KOPT-K1 (cell line): ENCODE measurements around the gene NFS1.

Experiments
- H3K27ac ChIP-seq: fragments of 200-600 bp; sonication (generic); 2 replicates; pipeline ENCODE4 v1.5.1; 2016; ENCODE audit warnings: antibody characterized with exemption, mild to moderate bottlenecking, low read depth, low read length; ENCODE audit not compliant: poor library complexity, severe bottlenecking
- H3K36me3 ChIP-seq: fragments of 200-600 bp; sonication (generic); 2 replicates; pipeline ENCODE4 v1.5.1; 2017; ENCODE audit warnings: antibody characterized with exemption, mild to moderate bottlenecking, low read length, moderate library complexity; ENCODE audit not compliant: insufficient read depth
- H3K9me3 ChIP-seq: fragments of 200-600 bp; sonication (generic); 2 replicates; pipeline ENCODE4 v1.5.1; 2017; ENCODE audit warnings: antibody characterized with exemption, low read length, mild to moderate bottlenecking; ENCODE audit not compliant: insufficient read depth, poor library complexity, severe bottlenecking

NFS1 gene

GRCh38 chr20:35629427-35630145 lies 69.6 kb downstream of the NFS1 start:
- no peak overlapping the region for H3K27ac ChIP-seq
- H3K36me3 ChIP-seq = peaks cover 87% of the 10 kb centered on the region
- no peaks in the 10 kb centered on the region for H3K9me3 ChIP-seq

- H3K36me3 ChIP-seq = peaks cover 81% of the 10 kb centered on the region
- H3K9me3 ChIP-seq = no peaks in the 10 kb centered on the region
These were observed 72.0 kb downstream of the NFS1 start for GRCh38 chr20:35627121-35627520.

GRCh38 chr20:35626386-35627001 lies 72.7 kb downstream of the NFS1 start:
- Histone ChIP-seq H3K36me3 (peaks cover 81% of the 10 kb centered on the region), H3K27ac (no peak overlapping the region), H3K9me3 (no peaks in the 10 kb centered on the region)

More at GRCh38 chr20:35627121-35627520, 72.0 kb downstream of the NFS1 start:
- H3K27ac ChIP-seq = no peak overlapping the region

GRCh38 chr20:35625584-35626385 lies 73.4 kb downstream of the NFS1 start:
- Histone ChIP-seq H3K9me3 (no peaks in the 10 kb centered on the region), H3K36me3 (peaks cover 81% of the 10 kb centered on the region), H3K27ac (no peak overlapping the region)

GRCh38 chr20:35621560-35621946 lies 77.6 kb downstream of the NFS1 start:
- peaks cover 43% of the 10 kb centered on the region for H3K36me3 ChIP-seq
- H3K27ac ChIP-seq = no peak overlapping the region
- H3K9me3 ChIP-seq = no peaks in the 10 kb centered on the region

- peaks cover 38% of the 10 kb centered on the region for H3K36me3 ChIP-seq
- no peaks in the 10 kb centered on the region for H3K9me3 ChIP-seq
- H3K27ac ChIP-seq = no peak overlapping the region
These were observed 78.2 kb downstream of the NFS1 start for GRCh38 chr20:35620818-35621559.

- H3K9me3 ChIP-seq = no peaks in the 10 kb centered on the region
- H3K36me3 ChIP-seq = peaks cover 22% of the 10 kb centered on the region; the same call in 1 of the 2 replicates
- H3K27ac ChIP-seq = peak overlapping the region; percentile 44
These were observed 79.7 kb downstream of the NFS1 start for GRCh38 chr20:35619196-35620095.

GRCh38 chr20:35618263-35619131 lies 80.7 kb downstream of the NFS1 start:
- Histone ChIP-seq H3K27ac (no peak overlapping the region), H3K36me3 (peaks cover 16% of the 10 kb centered on the region; the same call in 1 of the 2 replicates), H3K9me3 (no peaks in the 10 kb centered on the region)
